NCI-H82 (cell line): ENCODE data around the gene HASPIN.

Source experiments
- DNase-seq: peaks from one replicate; lab custom pipeline; 2025; lab: John Stamatoyannopoulos, UW

HASPIN gene

GRCh38 chr17:3765981-3766380, 42.3 kb downstream of the HASPIN start:
- DNase-seq, result no peak

GRCh38 chr17:3766779-3767178, 43.1 kb downstream of the HASPIN start:
- no peak for DNase-seq

DNA sequence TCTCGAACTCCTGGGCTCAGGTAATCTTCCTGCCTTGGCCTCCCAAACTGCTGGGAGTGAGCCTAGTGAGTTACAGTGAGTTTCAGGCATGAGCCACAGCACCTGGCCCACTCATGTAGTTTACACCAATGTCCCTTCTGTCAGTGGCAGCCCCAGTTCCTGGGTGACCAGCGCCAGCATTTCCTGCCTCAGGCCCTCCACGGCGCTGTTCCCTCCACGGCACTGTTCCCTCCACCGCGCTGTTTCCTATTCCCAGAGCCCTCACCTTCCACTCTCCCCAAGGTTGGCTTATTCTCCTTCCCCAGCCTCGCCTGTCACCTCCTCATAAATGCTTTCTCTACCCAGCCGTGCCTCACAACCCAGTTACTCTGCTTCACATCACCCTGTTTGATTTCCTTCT, 44.6 kb downstream of the HASPIN start:
- no peak for DNase-seq

- DNase-seq, result no peak
Measured at GRCh38 chr17:3768769-3769168, 45.1 kb downstream of the HASPIN start.

- no peak for DNase-seq
Measured at GRCh38 chr17:3770466-3770865, 46.8 kb downstream of the HASPIN start.

GRCh38 chr17:3771140-3771539, 47.4 kb downstream of the HASPIN start:
- DNase-seq, result peak; percentile 94

- DNase-seq, result no peak
Measured at GRCh38 chr17:3772764-3773163, 49.1 kb downstream of the HASPIN start.

DNA sequence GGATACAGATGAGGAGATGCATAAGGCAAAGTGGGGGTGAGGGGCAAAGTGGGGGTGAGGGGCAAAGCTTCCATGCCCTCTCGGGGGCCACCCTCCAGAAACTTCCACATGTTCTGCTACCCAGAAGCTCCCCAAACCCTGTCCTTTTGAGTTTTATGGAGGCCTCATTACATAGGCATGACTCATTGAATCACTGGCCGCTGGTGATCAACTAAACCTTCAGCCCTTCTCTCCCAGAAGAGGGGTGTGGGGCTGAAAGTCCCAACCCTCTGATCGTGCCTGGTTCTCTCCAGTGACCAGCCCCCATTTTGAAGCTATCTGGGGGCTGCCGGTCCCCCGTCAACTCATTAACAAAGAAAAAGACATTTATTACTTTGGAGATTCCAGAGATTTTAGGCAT, 49.8 kb downstream of the HASPIN start:
- DNase-seq, result no peak

DNA sequence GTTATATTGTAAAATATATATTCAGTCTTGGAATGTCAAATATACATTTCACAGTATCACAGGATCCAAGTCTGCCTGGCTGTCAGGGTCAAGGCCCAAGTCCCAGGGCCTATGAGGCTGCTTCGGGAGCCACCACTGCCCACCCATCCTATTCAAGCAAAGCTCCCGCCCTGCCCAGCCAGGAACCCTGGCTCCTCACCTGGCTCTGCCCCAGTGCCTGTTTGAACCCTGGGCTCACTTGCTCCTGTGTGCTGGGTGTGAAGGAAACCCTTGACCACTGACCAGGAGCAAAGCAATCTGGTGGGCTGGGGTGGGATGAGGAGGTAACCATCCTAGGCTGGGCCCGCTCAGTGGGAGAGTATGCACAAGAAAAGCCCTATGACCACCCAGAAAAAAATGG, 50.3 kb downstream of the HASPIN start:
- no peak for DNase-seq
